Activated naive CD4-positive, alpha-beta T cell treated with anti-CD3 and anti-CD28 coated beads, Interleukin-2, amount 10 ng/mL, durations not matched to agents 7 days and 5 days (primary cell): ENCODE measurements around the gene TMEM245.
A peak's percentile ranks its signal among the peaks of the same experiment; 100 is the strongest.

Experiments
- CTCF ChIA-PET: fragments of 350-600 bp; sonication (Branson Sonifier 250); formaldehyde crosslinking; loops from one replicate; lab custom pipeline; 2021; ENCODE audit warnings: antibody characterized with exemption; lab: Charles Lee
- DNase-seq: peaks from one replicate; pipeline ENCODE4 v3.0.0-alpha.2; 2020
- H3K27ac Mint-ChIP-seq: one replicate; pipeline ENCODE4 v1.8.0; 2021; ENCODE audit warnings: mild to moderate bottlenecking, moderate library complexity, mixed read lengths
- H3K27me3 Mint-ChIP-seq: one replicate; pipeline ENCODE4 v1.8.0; 2021; ENCODE audit warnings: mild to moderate bottlenecking, mixed read lengths
- H3K36me3 Mint-ChIP-seq: one replicate; pipeline ENCODE4 v1.8.0; 2021; ENCODE audit warnings: mixed read lengths
- H3K4me1 Mint-ChIP-seq: one replicate; pipeline ENCODE4 v1.8.0; 2021; ENCODE audit warnings: mixed read lengths
- H3K4me3 Mint-ChIP-seq: one replicate; pipeline ENCODE4 v1.8.0; 2021; ENCODE audit warnings: mild to moderate bottlenecking, moderate library complexity, mixed read lengths
- H3K9me3 Mint-ChIP-seq: one replicate; pipeline ENCODE4 v1.8.0; 2021; ENCODE audit warnings: mixed read lengths

The TMEM245 gene

GRCh38 chr9:109012009-109012875 lies 107.5 kb downstream of the TMEM245 start:
- CTCF ChIA-PET = interaction anchor here (0.7 kb wide), 1 partner anchor 106 kb away, joined by 3 read pairs; no protein-coding TSS in a partner anchor
- peaks cover 34% of the 10 kb centered on the region for H3K4me1 Mint-ChIP-seq
- H3K9me3 Mint-ChIP-seq = no peaks in the 10 kb centered on the region
- H3K27ac Mint-ChIP-seq = peak overlapping the region; percentile 87
- DNase-seq = peak; percentile 54
- peaks cover 6% of the 10 kb centered on the region for H3K27me3 Mint-ChIP-seq
- H3K36me3 Mint-ChIP-seq = peaks cover 6% of the 10 kb centered on the region
- H3K4me3 Mint-ChIP-seq = peak overlapping the region; percentile 99

GRCh38 chr9:109011231-109011671 lies 108.5 kb downstream of the TMEM245 start:
- H3K9me3 Mint-ChIP-seq = no peaks in the 10 kb centered on the region
- peaks cover 6% of the 10 kb centered on the region for H3K27me3 Mint-ChIP-seq
- H3K27ac Mint-ChIP-seq = no peak overlapping the region
- CTCF ChIA-PET = interaction anchor here (1.0 kb wide), 1 partner anchor 109 kb away, joined by 3 read pairs; the partner anchor contains the start of gene TMEM245
- no peak overlapping the region for H3K4me3 Mint-ChIP-seq
- DNase-seq = no peak
- H3K36me3 Mint-ChIP-seq = peaks cover 6% of the 10 kb centered on the region
- peaks cover 34% of the 10 kb centered on the region for H3K4me1 Mint-ChIP-seq

- CTCF ChIA-PET = interaction anchor here (1.0 kb wide), 1 partner anchor 109 kb away, joined by 3 read pairs; the partner anchor contains the start of gene TMEM245
- Mint-ChIP-seq H3K9me3 (no peaks in the 10 kb centered on the region), H3K27ac (no peak overlapping the region), H3K4me3 (no peak overlapping the region), H3K36me3 (peaks cover 6% of the 10 kb centered on the region), H3K4me1 (peaks cover 34% of the 10 kb centered on the region), H3K27me3 (peaks cover 6% of the 10 kb centered on the region)
- DNase-seq = peak; percentile 73
These were observed 109.0 kb downstream of the TMEM245 start for GRCh38 chr9:109010746-109011145.

- Mint-ChIP-seq H3K4me3 (no peak overlapping the region), H3K27me3 (no peaks in the 10 kb centered on the region), H3K36me3 (peaks cover 7% of the 10 kb centered on the region), H3K27ac (no peak overlapping the region), H3K9me3 (peaks cover 11% of the 10 kb centered on the region), H3K4me1 (peaks cover 16% of the 10 kb centered on the region)
- CTCF ChIA-PET = interaction anchor here (1.8 kb wide), 1 partner anchor 52 kb away, joined by 5 read pairs; no protein-coding TSS in a partner anchor
- DNase-seq = no peak
These were observed 114.1 kb downstream of the TMEM245 start for GRCh38 chr9:109005678-109006077.

- no peak for DNase-seq
- Mint-ChIP-seq H3K4me1 (peaks cover 11% of the 10 kb centered on the region), H3K27ac (no peak overlapping the region), H3K9me3 (peaks cover 11% of the 10 kb centered on the region), H3K27me3 (no peaks in the 10 kb centered on the region), H3K36me3 (peaks cover 7% of the 10 kb centered on the region), H3K4me3 (no peak overlapping the region)
- CTCF ChIA-PET = no interaction called here
These were observed 116.6 kb downstream of the TMEM245 start for GRCh38 chr9:109003116-109003515.

GRCh38 chr9:109002141-109002540 lies 117.6 kb downstream of the TMEM245 start:
- Mint-ChIP-seq H3K36me3 (peaks cover 7% of the 10 kb centered on the region), H3K9me3 (peaks cover 11% of the 10 kb centered on the region), H3K27me3 (no peaks in the 10 kb centered on the region), H3K4me3 (no peak overlapping the region), H3K4me1 (peaks cover 11% of the 10 kb centered on the region), H3K27ac (no peak overlapping the region)
- CTCF ChIA-PET = no interaction called here
- no peak for DNase-seq

GRCh38 chr9:109001275-109001676 lies 118.5 kb downstream of the TMEM245 start:
- H3K4me1 Mint-ChIP-seq = peaks cover 11% of the 10 kb centered on the region
- no peaks in the 10 kb centered on the region for H3K27me3 Mint-ChIP-seq
- peaks cover 7% of the 10 kb centered on the region for H3K36me3 Mint-ChIP-seq
- peaks cover 11% of the 10 kb centered on the region for H3K9me3 Mint-ChIP-seq
- DNase-seq = no peak
- CTCF ChIA-PET = no interaction called here
- no peak overlapping the region for H3K4me3 Mint-ChIP-seq
- no peak overlapping the region for H3K27ac Mint-ChIP-seq

- no peak for DNase-seq
- Mint-ChIP-seq H3K27ac (no peak overlapping the region), H3K27me3 (no peaks in the 10 kb centered on the region), H3K36me3 (no peaks in the 10 kb centered on the region), H3K4me3 (no peak overlapping the region), H3K9me3 (no peaks in the 10 kb centered on the region), H3K4me1 (peaks cover 20% of the 10 kb centered on the region)
- CTCF ChIA-PET = no interaction called here
These were observed 122.6 kb downstream of the TMEM245 start for GRCh38 chr9:108997112-108997511.

- CTCF ChIA-PET = no interaction called here
- peaks cover 18% of the 10 kb centered on the region for H3K4me1 Mint-ChIP-seq
- no peaks in the 10 kb centered on the region for H3K27me3 Mint-ChIP-seq
- no peak overlapping the region for H3K4me3 Mint-ChIP-seq
- no peak overlapping the region for H3K27ac Mint-ChIP-seq
- no peaks in the 10 kb centered on the region for H3K36me3 Mint-ChIP-seq
- DNase-seq = no peak
- H3K9me3 Mint-ChIP-seq = no peaks in the 10 kb centered on the region
These were observed 123.1 kb downstream of the TMEM245 start for GRCh38 chr9:108996643-108997042.

- Mint-ChIP-seq H3K9me3 (no peaks in the 10 kb centered on the region), H3K36me3 (peaks cover 4% of the 10 kb centered on the region), H3K4me1 (peaks cover 10% of the 10 kb centered on the region), H3K27ac (no peak overlapping the region), H3K4me3 (no peak overlapping the region), H3K27me3 (no peaks in the 10 kb centered on the region)
- no peak for DNase-seq
- CTCF ChIA-PET = interaction anchor here (0.9 kb wide), 1 partner anchor 41 kb away, joined by 3 read pairs; no protein-coding TSS in a partner anchor
These were observed 125.1 kb downstream of the TMEM245 start for GRCh38 chr9:108994695-108995094.

GRCh38 chr9:108991479-108991878 lies 128.3 kb downstream of the TMEM245 start:
- no peak for DNase-seq
- CTCF ChIA-PET = no interaction called here
- Mint-ChIP-seq H3K27ac (no peak overlapping the region), H3K4me1 (peaks cover 10% of the 10 kb centered on the region), H3K36me3 (peaks cover 8% of the 10 kb centered on the region), H3K4me3 (no peak overlapping the region), H3K27me3 (no peaks in the 10 kb centered on the region), H3K9me3 (no peaks in the 10 kb centered on the region)

- Mint-ChIP-seq H3K4me3 (no peak overlapping the region), H3K27me3 (no peaks in the 10 kb centered on the region), H3K9me3 (no peaks in the 10 kb centered on the region), H3K36me3 (peaks cover 4% of the 10 kb centered on the region), H3K27ac (no peak overlapping the region), H3K4me1 (no peaks in the 10 kb centered on the region)
- CTCF ChIA-PET = no interaction called here
- no peak for DNase-seq
These were observed 135.9 kb downstream of the TMEM245 start for GRCh38 chr9:108983885-108984284.

- Mint-ChIP-seq H3K4me3 (no peak overlapping the region), H3K27ac (no peak overlapping the region), H3K27me3 (no peaks in the 10 kb centered on the region), H3K9me3 (no peaks in the 10 kb centered on the region), H3K36me3 (peaks cover 4% of the 10 kb centered on the region), H3K4me1 (no peaks in the 10 kb centered on the region)
- no peak for DNase-seq
- CTCF ChIA-PET = no interaction called here
These were observed 138.9 kb downstream of the TMEM245 start for GRCh38 chr9:108980893-108981292.

GRCh38 chr9:108978205-108978604 lies 141.5 kb downstream of the TMEM245 start:
- Mint-ChIP-seq H3K4me3 (no peak overlapping the region), H3K4me1 (no peaks in the 10 kb centered on the region), H3K36me3 (peaks cover 4% of the 10 kb centered on the region), H3K27ac (no peak overlapping the region), H3K27me3 (no peaks in the 10 kb centered on the region), H3K9me3 (no peaks in the 10 kb centered on the region)
- DNase-seq = no peak
- CTCF ChIA-PET = interaction anchor here (1.5 kb wide), 1 partner anchor 24 kb away, joined by 3 read pairs; no protein-coding TSS in a partner anchor

- H3K27me3 Mint-ChIP-seq = no peaks in the 10 kb centered on the region
- peaks cover 15% of the 10 kb centered on the region for H3K36me3 Mint-ChIP-seq
- CTCF ChIA-PET = no interaction called here
- no peak for DNase-seq
- H3K4me1 Mint-ChIP-seq = no peaks in the 10 kb centered on the region
- no peak overlapping the region for H3K27ac Mint-ChIP-seq
- H3K4me3 Mint-ChIP-seq = no peak overlapping the region
- peaks cover 5% of the 10 kb centered on the region for H3K9me3 Mint-ChIP-seq
These were observed 145.9 kb downstream of the TMEM245 start for GRCh38 chr9:108973895-108974294.
